Vagina (tissue), 2 donors: Measurements from ENCODE around the gene IRX3. TPM values are rescaled to one million over a fixed set of nuclear protein-coding genes. Genes with fewer than 3 reads are reported as not detected.

ENCODE experiments used
- DNase-seq, 2 donors: peaks; one replicate each; pipeline ENCODE4 v3.0.0-alpha.2; 2017; ENCODE audit errors: extremely low spot score in 2 of 2
- H3K27ac ChIP-seq: fragments of 200-600 bp; sonication (generic); one replicate; pipeline ENCODE4 v1.5.1; 2019
- H3K27me3 ChIP-seq: fragments of 200-600 bp; sonication (generic); one replicate; pipeline ENCODE4 v1.5.1; 2019
- H3K36me3 ChIP-seq, 2 donors: fragments of 200-600 bp; sonication (generic); one replicate each; pipeline ENCODE4 v1.5.1; 2017 to 2019
- H3K4me1 ChIP-seq: fragments of 200-600 bp; sonication (generic); one replicate; pipeline ENCODE4 v1.5.1; 2019
- H3K4me3 ChIP-seq, 2 donors: fragments of 200-600 bp; sonication (generic); 1 replicate in 1 of 2; 2 replicates in 1 of 2; pipeline ENCODE4 v1.5.1; 2016 to 2019
- H3K9me3 ChIP-seq: fragments of 200-600 bp; sonication (generic); one replicate; pipeline ENCODE4 v1.5.1; 2019
- CTCF ChIP-seq, 3 experiments: fragments of 450-650 bp in 2 of 3; fragments of 200-600 bp in 1 of 3; sonication (generic) in 1 of 3; IDR thresholded peaks; one replicate each; pipeline ENCODE4 v1.5.1; 2017 to 2019; ENCODE audit warnings: antibody characterized with exemption in 3 of 3, mild to moderate bottlenecking in 2 of 3, moderate library complexity in 2 of 3
- POLR2A ChIP-seq, 2 donors: fragments of 450-650 bp; IDR thresholded peaks; one replicate each; pipeline ENCODE4 v1.6.1; 2017; ENCODE audit warnings: antibody characterized with exemption in 2 of 2, mild to moderate bottlenecking in 2 of 2, moderate library complexity in 2 of 2
- POLR2AphosphoS5 ChIP-seq, 2 donors: sonication (generic); formaldehyde crosslinking; IDR thresholded peaks; one replicate each; pipeline ENCODE4 v1.9.0; 2017; ENCODE audit warnings: antibody characterized with exemption in 2 of 2, mild to moderate bottlenecking in 2 of 2, low read depth in 1 of 2; ENCODE audit not compliant: insufficient read depth in 1 of 2
- intact Hi-C: fragments of 100-400 bp; cut with DNase I; formaldehyde crosslinking; loops from one replicate; pipeline ENCODE4 v1.15.1; 2023
- total RNA-seq: library from RNA; depleted of rRNA; stranded (reverse); fragments of >200 nt; gene quantifications from one replicate; pipeline ENCODE4 v1.2.3, GENCODE V29; 2016

Gene IRX3
- total RNA-seq, 1 donor from 2014 or later: 16.5 TPM

- no peak for TF ChIP-seq POLR2A (IDR thresholded peaks at IDR 0.05)
- no peak for TF ChIP-seq POLR2AphosphoS5 (IDR thresholded peaks at IDR 0.05; ENCODE audit: insufficient read depth in 1 of 2, low read depth in 1 of 2)
- TF ChIP-seq CTCF (IDR thresholded peaks at IDR 0.05): no peak
- peaks cover 8% of the 10 kb centered on the region for H3K27me3 ChIP-seq
- H3K27ac ChIP-seq: no peak overlapping the region
- DNase-seq: no peak
- intact Hi-C loops: loop anchor here (5.0 to 10.0 kb wide), 3 partner anchors 156 to 734 kb away; partner anchors contain the start of gene IRX5
- H3K4me3 ChIP-seq: no peak overlapping the region
- peaks cover 28% of the 10 kb centered on the region for H3K4me1 ChIP-seq
- no peaks in the 10 kb centered on the region for H3K36me3 ChIP-seq
- no peaks in the 10 kb centered on the region for H3K9me3 ChIP-seq
These were observed 2.3 kb upstream of the IRX3 start for GRCh38 chr16:54288835-54289241.

GRCh38 chr16:54288030-54288834 is 1.6 kb upstream of the IRX3 start:
- no peak for TF ChIP-seq POLR2AphosphoS5 (IDR thresholded peaks at IDR 0.05; ENCODE audit: insufficient read depth in 1 of 2, low read depth in 1 of 2)
- no peak for TF ChIP-seq POLR2A (IDR thresholded peaks at IDR 0.05)
- no peak for TF ChIP-seq CTCF (IDR thresholded peaks at IDR 0.05)
- Histone ChIP-seq H3K27ac (no peak overlapping the region), H3K4me3 (no peak overlapping the region)

GRCh38 chr16:54287131-54288029 is 793 bp upstream of the IRX3 start:
- H3K9me3 ChIP-seq: no peaks in the 10 kb centered on the region
- no peaks in the 10 kb centered on the region for H3K36me3 ChIP-seq
- H3K4me1 ChIP-seq: peaks cover 36% of the 10 kb centered on the region
- intact Hi-C loops: loop anchor here (5.0 to 10.0 kb wide), 3 partner anchors 157 to 733 kb away; partner anchors contain the start of gene IRX5
- peak overlapping the region; percentile 61 to 67 for H3K4me3 ChIP-seq
- H3K27me3 ChIP-seq: peaks cover 8% of the 10 kb centered on the region
- peak overlapping the region; percentile 61 for H3K27ac ChIP-seq
- no peak for DNase-seq
- no peak for TF ChIP-seq POLR2A (IDR thresholded peaks at IDR 0.05)
- no peak for TF ChIP-seq CTCF (IDR thresholded peaks at IDR 0.05)
- TF ChIP-seq POLR2AphosphoS5 (IDR thresholded peaks at IDR 0.05; ENCODE audit: insufficient read depth in 1 of 2, low read depth in 1 of 2): no peak

More at GRCh38 chr16:54288030-54288834, 1.6 kb upstream of the IRX3 start:
- peaks cover 33% of the 10 kb centered on the region for H3K4me1 ChIP-seq
- intact Hi-C loops: loop anchor here (5.0 to 10.0 kb wide), 3 partner anchors 157 to 733 kb away; partner anchors contain the start of gene IRX5
- H3K9me3 ChIP-seq: no peaks in the 10 kb centered on the region
- H3K36me3 ChIP-seq: no peaks in the 10 kb centered on the region
- DNase-seq: no peak
- H3K27me3 ChIP-seq: peaks cover 8% of the 10 kb centered on the region

GRCh38 chr16:54286090-54286365 is 559 bp downstream of the IRX3 start:
- Histone ChIP-seq H3K9me3 (no peaks in the 10 kb centered on the region), H3K27ac (peak overlapping the region; percentile 77), H3K36me3 (no peaks in the 10 kb centered on the region), H3K4me1 (peaks cover 44% of the 10 kb centered on the region), H3K27me3 (peaks cover 3% of the 10 kb centered on the region), H3K4me3 (peak overlapping the region; percentile 61 to 67)
- intact Hi-C loops: loop anchor here (5.0 to 10.0 kb wide), 3 partner anchors 159 to 731 kb away; partner anchors contain the start of gene IRX5
- TF ChIP-seq POLR2A (IDR thresholded peaks at IDR 0.05): no peak
- TF ChIP-seq POLR2AphosphoS5 (IDR thresholded peaks at IDR 0.05; ENCODE audit: insufficient read depth in 1 of 2, low read depth in 1 of 2): no peak
- no peak for TF ChIP-seq CTCF (IDR thresholded peaks at IDR 0.05)
- no peak for DNase-seq
